C4-2B (cell line): ENCODE results near the gene ISOC2.

Experiments
- H3K27ac ChIP-seq: fragments of 450-650 bp; 2 replicates; pipeline ENCODE4 v1.5.1; 2017
- CTCF ChIP-seq: fragments of 450-650 bp; conservative IDR thresholded peaks from 2 replicates; pipeline ENCODE4 v1.5.1; 2017; ENCODE audit warnings: mild to moderate bottlenecking
- ZFX ChIP-seq: fragments of 450-650 bp; IDR thresholded peaks from 2 replicates; pipeline ENCODE4 v1.6.1; 2017

The ISOC2 gene

GRCh38 chr19:55440411-55441105, 20.9 kb downstream of the ISOC2 start:
- TF ChIP-seq CTCF (no peak), ZFX (no peak)
- H3K27ac ChIP-seq: no peak overlapping the region

DNA sequence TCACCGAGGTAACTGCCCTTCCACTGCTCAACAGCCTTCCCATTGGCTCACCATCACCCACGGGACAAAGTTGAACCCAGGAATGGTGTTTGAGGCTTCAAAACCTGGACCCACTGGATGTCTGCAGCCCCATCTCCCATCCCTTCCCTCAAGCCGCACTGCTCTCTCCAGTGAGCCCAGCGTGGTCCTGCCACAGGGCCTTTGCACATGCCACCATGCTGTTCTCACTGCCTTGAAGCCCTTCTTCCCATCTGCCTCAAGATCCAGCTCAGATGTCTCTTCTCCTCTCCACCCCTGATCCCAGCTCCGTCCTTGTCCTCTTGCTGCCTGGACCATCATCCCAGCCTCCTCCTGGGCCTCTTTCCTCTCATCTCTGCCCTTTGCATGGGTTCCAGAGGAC, 22.4 kb downstream of the ISOC2 start:
- H3K27ac ChIP-seq: no peak overlapping the region
- TF ChIP-seq ZFX (no peak), CTCF (no peak)

DNA sequence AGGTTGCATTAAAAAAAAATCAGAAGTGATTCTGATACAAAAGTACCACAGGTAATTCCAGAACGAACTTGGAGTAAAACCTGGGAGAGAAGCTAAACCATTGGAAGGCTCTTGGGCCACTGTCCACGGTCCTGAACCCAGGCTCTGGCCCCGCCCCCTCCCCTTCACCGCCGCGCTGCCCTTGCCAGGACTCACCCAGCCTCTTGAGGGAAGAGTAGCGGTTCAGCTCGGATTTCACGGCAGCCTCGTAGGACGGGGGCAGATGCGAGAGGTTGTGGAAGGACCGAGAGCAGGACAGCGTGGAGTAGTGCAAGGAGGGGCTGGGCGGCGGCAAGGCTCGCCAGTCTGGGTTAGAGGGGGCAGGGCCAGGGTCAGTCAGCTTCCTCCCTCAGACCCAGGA, 24.0 kb downstream of the ISOC2 start:
- TF ChIP-seq CTCF: no peak
- TF ChIP-seq ZFX: no peak
- no peak overlapping the region for H3K27ac ChIP-seq

DNA sequence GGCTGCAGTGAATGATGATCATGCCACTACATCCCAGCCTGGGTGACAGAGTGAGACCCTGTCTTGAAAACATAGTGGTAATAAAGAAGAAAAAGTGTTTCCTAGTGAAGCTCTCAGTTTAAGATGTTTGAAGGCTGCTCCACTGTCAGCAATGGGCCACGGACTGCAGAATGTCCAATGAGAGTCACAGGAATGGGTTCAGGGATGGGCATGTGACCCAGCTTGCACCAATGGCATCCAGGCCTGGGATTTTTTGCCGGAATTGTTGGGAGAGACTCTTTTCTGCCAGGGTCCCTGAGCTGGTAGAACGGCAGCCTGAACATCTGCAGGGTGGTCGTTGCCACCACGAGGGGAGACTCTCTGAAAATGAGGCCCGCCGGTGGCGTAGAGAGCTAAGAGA, 24.6 kb downstream of the ISOC2 start:
- TF ChIP-seq CTCF (no peak), ZFX (no peak)

GRCh38 chr19:55435020-55435419, 26.4 kb downstream of the ISOC2 start:
- TF ChIP-seq ZFX (no peak), CTCF (no peak)
- H3K27ac ChIP-seq: no peak overlapping the region

More for the DNA sequence above, 24.6 kb downstream of the ISOC2 start:
- no peak overlapping the region for H3K27ac ChIP-seq

GRCh38 chr19:55434356-55434919, 27.0 kb downstream of the ISOC2 start:
- no peak overlapping the region for H3K27ac ChIP-seq
- TF ChIP-seq CTCF: no peak
- no peak for TF ChIP-seq ZFX

DNA sequence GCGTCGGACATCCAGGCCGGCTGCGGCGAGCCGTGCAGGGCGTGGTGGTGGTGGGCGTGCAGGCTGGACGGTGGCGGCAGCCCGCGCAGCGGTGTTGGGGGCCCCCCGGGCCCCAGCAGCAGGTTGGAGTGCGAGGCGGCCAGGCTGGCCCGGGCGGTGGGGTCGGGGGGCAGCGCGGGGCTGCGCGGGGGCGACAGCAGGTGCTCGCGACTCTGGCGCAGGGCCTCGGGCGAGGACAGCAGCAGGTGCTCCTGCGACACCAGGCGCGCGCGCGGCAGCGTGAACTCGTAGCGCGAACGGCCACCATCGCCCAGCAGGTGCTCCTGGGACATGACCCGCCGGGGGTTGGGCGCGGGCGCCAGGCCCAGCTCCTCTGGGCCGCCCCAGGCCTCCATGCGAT, 28.1 kb downstream of the ISOC2 start:
- H3K27ac ChIP-seq: no peak overlapping the region
- no peak for TF ChIP-seq ZFX
- no peak for TF ChIP-seq CTCF
